ENCODE measurements around the gene RASD2. TPM values are rescaled to one million over a fixed set of nuclear protein-coding genes. Genes with fewer than 3 reads are reported as not detected.
"Not testable (repeated sequence)": the region's sequence is repeated elsewhere in the genome, so short reads cannot be mapped to it uniquely, and the experiment has no call there.

The RASD2 gene
- total RNA-seq, 1 experiment from 2014 or later = 0.42 TPM

DNA sequence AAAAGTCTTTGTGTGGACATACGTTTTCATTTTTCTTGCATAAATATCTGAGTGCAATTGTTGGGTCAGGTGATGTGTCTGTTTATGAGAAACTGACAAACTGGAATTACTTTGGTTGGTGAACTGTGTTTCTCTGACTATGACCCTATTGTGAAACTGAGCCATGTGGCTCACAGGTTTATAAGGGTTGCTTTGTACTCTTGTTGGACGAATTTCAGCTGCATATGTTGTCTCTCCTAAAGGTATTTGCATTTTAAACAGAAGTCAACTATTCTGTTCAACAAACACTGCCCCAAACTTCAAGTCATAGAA, 34.4 kb upstream of the RASD2 start:
- Histone ChIP-seq H3K4me1 (ENCODE audit: insufficient read depth, low read length) (peaks cover 6% of the 10 kb centered on the region; the same call in 1 of the 2 replicates), H3K4ac (ENCODE audit: low read depth, low read length) (no peak overlapping the region), H3K4me2 (ENCODE audit: insufficient read depth, insufficient read length, low read length) (no peak overlapping the region), H4K20me1 (ENCODE audit: control insufficient read depth, insufficient read depth, insufficient read length) (no peaks in the 10 kb centered on the region), H3K18ac (ENCODE audit: insufficient read length, low read depth, low read length) (no peak overlapping the region), H2BK5ac (ENCODE audit: insufficient read length, low read length) (no peak overlapping the region), H3K56ac (ENCODE audit: insufficient read length, low read depth, low read length) (no peak overlapping the region), H2AK5ac (ENCODE audit: insufficient read length, low read length) (no peak overlapping the region), H3K79me1 (ENCODE audit: insufficient read depth, low read depth, low read length, poor library complexity, severe bottlenecking) (no peaks in the 10 kb centered on the region), H2AFZ (ENCODE audit: low read length) (no peak overlapping the region), H4K8ac (replicated peaks; ENCODE audit: insufficient read length, low read depth, low read length) (no peak overlapping the region), H2BK20ac (ENCODE audit: low read depth, low read length, poor library complexity, severe bottlenecking) (no peak overlapping the region), H3K9ac (ENCODE audit: extremely low read depth, insufficient read length, low read length) (no peak overlapping the region), H4K91ac (ENCODE audit: insufficient read length, low read depth, low read length) (no peak overlapping the region), H3K9me3 (ENCODE audit: control insufficient read depth, low read depth, low read length) (no peaks in the 10 kb centered on the region), H2BK120ac (ENCODE audit: low read depth, low read length, poor library complexity, severe bottlenecking) (no peak overlapping the region), H3T11ph (ENCODE audit: low read length) (no peak overlapping the region), H3K27me3 (ENCODE audit: insufficient read depth, low read length) (no peaks in the 10 kb centered on the region), H4K5ac (ENCODE audit: insufficient read length, low read depth, low read length) (no peak overlapping the region), H3K27ac (ENCODE audit: insufficient read length, low read depth, low read length) (no peak overlapping the region), H3K23ac (ENCODE audit: insufficient read length, low read depth, low read length) (no peak overlapping the region), H3K79me2 (ENCODE audit: insufficient read depth, low read length) (no peaks in the 10 kb centered on the region), H2BK12ac (ENCODE audit: insufficient read length, low read depth, low read length) (no peak overlapping the region), H3K14ac (ENCODE audit: insufficient read depth, low read length) (no peak overlapping the region), H3K23me2 (ENCODE audit: insufficient read length, low read depth, low read length, poor library complexity, severe bottlenecking) (no peaks in the 10 kb centered on the region), H2BK15ac (ENCODE audit: low read depth, low read length) (no peak overlapping the region)
- H3K27me3 Mint-ChIP-seq (ENCODE audit: low read depth) = peaks cover 26% of the 10 kb centered on the region
- no peak overlapping the region for H3K4me3 Mint-ChIP-seq
- WGBS (ENCODE audit: extremely low coverage, insufficient read length, low lambda C conversion rate) = no CpG with 5 or more reads among the region's 2 CpGs
- H3K36me3 Mint-ChIP-seq (ENCODE audit: insufficient read depth in 1 of 3, low read depth in 3 of 3) = no peaks in the 10 kb centered on the region
- peaks cover 15 to 17% of the 10 kb centered on the region in 2 experiments for H3K4me1 Mint-ChIP-seq
- no peak for DNase-seq
- TF ChIP-seq, protein P1, sequence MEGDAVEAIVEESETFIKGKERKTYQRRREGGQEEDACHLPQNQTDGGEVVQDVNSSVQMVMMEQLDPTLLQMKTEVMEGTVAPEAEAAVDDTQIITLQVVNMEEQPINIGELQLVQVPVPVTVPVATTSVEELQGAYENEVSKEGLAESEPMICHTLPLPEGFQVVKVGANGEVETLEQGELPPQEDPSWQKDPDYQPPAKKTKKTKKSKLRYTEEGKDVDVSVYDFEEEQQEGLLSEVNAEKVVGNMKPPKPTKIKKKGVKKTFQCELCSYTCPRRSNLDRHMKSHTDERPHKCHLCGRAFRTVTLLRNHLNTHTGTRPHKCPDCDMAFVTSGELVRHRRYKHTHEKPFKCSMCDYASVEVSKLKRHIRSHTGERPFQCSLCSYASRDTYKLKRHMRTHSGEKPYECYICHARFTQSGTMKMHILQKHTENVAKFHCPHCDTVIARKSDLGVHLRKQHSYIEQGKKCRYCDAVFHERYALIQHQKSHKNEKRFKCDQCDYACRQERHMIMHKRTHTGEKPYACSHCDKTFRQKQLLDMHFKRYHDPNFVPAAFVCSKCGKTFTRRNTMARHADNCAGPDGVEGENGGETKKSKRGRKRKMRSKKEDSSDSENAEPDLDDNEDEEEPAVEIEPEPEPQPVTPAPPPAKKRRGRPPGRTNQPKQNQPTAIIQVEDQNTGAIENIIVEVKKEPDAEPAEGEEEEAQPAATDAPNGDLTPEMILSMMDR (conservative IDR thresholded peaks at IDR 0.05) = no peak
- no peaks in the 10 kb centered on the region for H3K9me3 Mint-ChIP-seq
- H3K27ac Mint-ChIP-seq = no peak overlapping the region

DNA sequence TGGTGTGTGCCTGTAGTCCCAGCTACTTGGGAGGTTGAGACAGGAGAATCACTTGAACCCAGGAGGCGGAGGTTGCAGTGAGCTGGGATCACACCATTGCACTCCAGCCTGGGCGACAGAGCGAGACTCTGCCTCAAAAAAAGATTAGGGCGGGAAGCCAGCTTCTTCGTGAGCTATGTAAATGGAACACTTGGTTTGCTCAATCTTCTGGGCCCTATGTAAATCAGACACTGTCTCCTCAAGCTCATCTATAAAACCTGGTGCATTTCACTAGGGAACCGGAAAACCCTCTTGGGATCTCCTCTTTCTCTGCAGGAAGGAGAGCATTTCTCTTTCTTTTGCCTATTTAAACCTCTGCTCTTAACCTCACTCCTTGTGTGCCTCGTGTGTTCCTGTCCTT, 32.8 kb upstream of the RASD2 start:
- H2AFZ ChIP-seq (ENCODE audit: low read length); H2BK120ac ChIP-seq (ENCODE audit: low read depth, low read length, poor library complexity, severe bottlenecking); H3K79me2 ChIP-seq (ENCODE audit: insufficient read depth, low read length); H2AK5ac ChIP-seq (ENCODE audit: insufficient read length, low read length); H3K27ac Mint-ChIP-seq; H3K4me1 ChIP-seq (ENCODE audit: insufficient read depth, low read length); H4K20me1 ChIP-seq (ENCODE audit: control insufficient read depth, insufficient read depth, insufficient read length); H3T11ph ChIP-seq (ENCODE audit: low read length); H2BK12ac ChIP-seq (ENCODE audit: insufficient read length, low read depth, low read length); H3K23me2 ChIP-seq (ENCODE audit: insufficient read length, low read depth, low read length, poor library complexity, severe bottlenecking); DNase-seq; H3K36me3 Mint-ChIP-seq (ENCODE audit: insufficient read depth in 1 of 3, low read depth in 3 of 3); H3K56ac ChIP-seq (ENCODE audit: insufficient read length, low read depth, low read length); H3K4me2 ChIP-seq (ENCODE audit: insufficient read depth, insufficient read length, low read length); H4K91ac ChIP-seq (ENCODE audit: insufficient read length, low read depth, low read length); H2BK20ac ChIP-seq (ENCODE audit: low read depth, low read length, poor library complexity, severe bottlenecking); H3K23ac ChIP-seq (ENCODE audit: insufficient read length, low read depth, low read length); H2BK5ac ChIP-seq (ENCODE audit: insufficient read length, low read length); H3K79me1 ChIP-seq (ENCODE audit: insufficient read depth, low read depth, low read length, poor library complexity, severe bottlenecking); H3K9ac ChIP-seq (ENCODE audit: extremely low read depth, insufficient read length, low read length); H3K4ac ChIP-seq (ENCODE audit: low read depth, low read length); H3K14ac ChIP-seq (ENCODE audit: insufficient read depth, low read length); H3K18ac ChIP-seq (ENCODE audit: insufficient read length, low read depth, low read length); H4K8ac ChIP-seq (replicated peaks; ENCODE audit: insufficient read length, low read depth, low read length); H3K9me3 ChIP-seq (ENCODE audit: control insufficient read depth, low read depth, low read length); H4K5ac ChIP-seq (ENCODE audit: insufficient read length, low read depth, low read length); H3K27me3 ChIP-seq (ENCODE audit: insufficient read depth, low read length); H2BK15ac ChIP-seq (ENCODE audit: low read depth, low read length); H3K27ac ChIP-seq (ENCODE audit: insufficient read length, low read depth, low read length); H3K4me3 Mint-ChIP-seq; H3K9me3 Mint-ChIP-seq: not testable (repeated sequence)
- peaks cover 15% of the 10 kb centered on the region for H3K27me3 Mint-ChIP-seq (ENCODE audit: low read depth)
- H3K4me1 Mint-ChIP-seq = peaks cover 29 to 30% of the 10 kb centered on the region in 2 experiments
- no CpG with 5 or more reads among the region's 7 CpGs for WGBS (ENCODE audit: extremely low coverage, insufficient read length, low lambda C conversion rate)
